Measurements from ENCODE around the gene PARVA. TPM values are rescaled to one million over a fixed set of nuclear protein-coding genes. Genes with fewer than 3 reads are reported as not detected.

PARVA gene
- polyA plus RNA-seq, 3 donors: not detected

DNA sequence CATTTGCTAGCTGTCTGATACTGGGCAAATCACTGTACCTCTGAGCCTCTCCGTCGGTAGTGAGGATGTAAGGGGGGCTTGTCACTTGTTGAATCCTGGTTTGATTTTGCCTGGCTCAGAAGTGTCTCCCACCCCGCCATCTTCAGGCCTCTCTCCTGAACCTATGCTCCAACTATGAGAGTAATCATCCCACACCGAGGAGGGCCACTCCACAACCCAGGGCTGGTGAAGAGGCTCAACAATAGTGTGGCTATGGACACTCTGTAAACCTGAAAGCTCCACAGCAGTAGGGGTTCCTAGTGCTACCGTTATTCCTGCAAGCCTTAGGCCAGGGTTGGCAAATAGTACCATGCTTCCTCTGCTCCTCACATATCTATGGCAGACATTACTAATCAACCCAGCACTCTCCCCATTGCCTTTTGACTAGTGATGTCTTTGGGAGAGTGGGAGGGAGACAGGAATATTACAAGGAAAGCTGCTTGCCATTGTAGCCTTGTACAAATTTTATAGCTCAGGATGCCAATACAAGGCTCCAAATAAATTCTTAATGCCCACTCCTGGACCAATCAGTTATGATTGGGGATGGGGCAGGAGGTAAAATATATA lies 162.8 kb downstream of the PARVA start:
- Histone ChIP-seq H3K36me3 (replicated peaks in 1 of 2; ENCODE audit: control insufficient read depth in 1 of 2, insufficient read depth in 2 of 2, low read length in 2 of 2) (no peaks in the 10 kb centered on the region), H2AFZ (ENCODE audit: insufficient read depth, low read depth, low read length, poor library complexity, severe bottlenecking) (no peak overlapping the region), H3K4me2 (replicated peaks; ENCODE audit: extremely low read depth, low read length, poor library complexity, severe bottlenecking) (no peak overlapping the region), H3K27me3 (ENCODE audit: control insufficient read depth in 2 of 2, insufficient read depth in 2 of 2, low read length in 2 of 2) (no peaks in the 10 kb centered on the region), H3K27ac (ENCODE audit: low read depth in 1 of 2, low read length in 2 of 2) (no peak overlapping the region), H4K20me1 (ENCODE audit: insufficient read depth, low read length) (no peaks in the 10 kb centered on the region), H3K4me3 (replicated peaks in 1 of 3; ENCODE audit: low read depth in 2 of 3, low read length in 3 of 3) (no peak overlapping the region), H3K79me2 (ENCODE audit: insufficient read depth, low read length) (no peaks in the 10 kb centered on the region), H3K9me3 (replicated peaks in 1 of 2; ENCODE audit: control insufficient read depth in 1 of 2, insufficient read depth in 1 of 2, low read length in 2 of 2) (no peaks in the 10 kb centered on the region), H3K4me1 (ENCODE audit: control insufficient read depth in 1 of 2, insufficient read depth in 2 of 2, low read length in 2 of 2) (no peaks in the 10 kb centered on the region), H3K9ac (ENCODE audit: insufficient read depth, low read length, poor library complexity, severe bottlenecking) (no peak overlapping the region)
- Mint-ChIP-seq H3K4me1 (no peaks in the 10 kb centered on the region), H3K27ac (no peak overlapping the region), H3K36me3 (no peaks in the 10 kb centered on the region), H3K4me3 (no peak overlapping the region), H3K9me3 (peaks cover 0 to 1% (median 0%) of the 10 kb centered on the region in 7 donors), H3K27me3 (ENCODE audit: low read depth in 3 of 3) (peaks cover 3 to 14% (median 7%) of the 10 kb centered on the region in 3 donors)
- TF ChIP-seq CTCF (IDR thresholded peaks at IDR 0.05): no peak
- intact Hi-C loops (cut with micrococcal nuclease): no loop called here
- no peak for DNase-seq
- WGBS (ENCODE audit: insufficient coverage): no CpG with 5 or more reads among the region's 5 CpGs

DNA sequence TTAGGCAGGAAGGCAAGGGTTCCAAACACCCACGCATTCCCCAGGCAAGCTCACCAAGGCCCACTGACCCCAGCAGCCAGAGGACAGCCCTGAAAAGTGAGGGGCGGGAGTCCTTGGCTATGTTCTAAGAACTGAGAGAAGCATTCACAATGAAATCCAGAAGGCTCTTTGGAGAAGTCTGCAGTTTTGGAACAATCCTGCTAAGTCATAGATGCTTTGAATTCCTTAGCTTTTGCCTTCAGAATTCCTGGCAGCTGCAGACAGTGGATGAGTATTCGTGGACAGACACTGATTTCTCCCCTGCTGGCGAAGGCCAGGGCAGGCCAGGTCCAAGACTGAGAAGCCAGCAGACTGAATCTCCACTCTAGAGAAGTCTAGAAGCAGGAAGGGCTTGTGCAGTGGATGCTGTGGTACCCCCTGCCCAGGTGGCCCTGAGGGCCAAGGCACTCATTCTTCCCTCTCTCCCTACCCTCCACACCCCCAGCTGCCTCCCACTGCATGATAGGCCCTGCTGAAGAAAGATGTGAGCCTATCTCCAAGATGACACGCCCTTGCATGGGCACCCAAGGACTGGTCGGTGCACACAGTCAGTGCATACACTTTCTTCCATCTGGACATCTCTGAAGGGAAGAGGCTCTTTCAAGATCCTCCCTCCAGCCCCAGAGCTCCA lies 163.7 kb downstream of the PARVA start:
- 94% methylated on average over 6 of the region's 6 CpGs for WGBS (ENCODE audit: insufficient coverage)
- Mint-ChIP-seq H3K4me3 (no peak overlapping the region), H3K27me3 (ENCODE audit: low read depth in 3 of 3) (peaks cover 2 to 6% (median 3%) of the 10 kb centered on the region in 3 donors), H3K4me1 (no peaks in the 10 kb centered on the region), H3K9me3 (no peaks in the 10 kb centered on the region), H3K27ac (no peak overlapping the region), H3K36me3 (no peaks in the 10 kb centered on the region)
- H3K9ac ChIP-seq (ENCODE audit: insufficient read depth, low read length, poor library complexity, severe bottlenecking): no peak overlapping the region
- no peaks in the 10 kb centered on the region for H3K79me2 ChIP-seq (ENCODE audit: insufficient read depth, low read length)
- no peak overlapping the region for H3K27ac ChIP-seq (ENCODE audit: low read depth in 1 of 2, low read length in 2 of 2)
- H3K4me2 ChIP-seq (replicated peaks; ENCODE audit: extremely low read depth, low read length, poor library complexity, severe bottlenecking): no peak overlapping the region
- no peaks in the 10 kb centered on the region for H3K27me3 ChIP-seq (ENCODE audit: control insufficient read depth in 2 of 2, insufficient read depth in 2 of 2, low read length in 2 of 2)
- H4K20me1 ChIP-seq (ENCODE audit: insufficient read depth, low read length): no peaks in the 10 kb centered on the region
- H3K4me3 ChIP-seq (replicated peaks in 1 of 3; ENCODE audit: low read depth in 2 of 3, low read length in 3 of 3): no peak overlapping the region
- no peaks in the 10 kb centered on the region for H3K36me3 ChIP-seq (replicated peaks in 1 of 2; ENCODE audit: control insufficient read depth in 1 of 2, insufficient read depth in 2 of 2, low read length in 2 of 2)
- no peak for DNase-seq
- intact Hi-C loops (cut with micrococcal nuclease): no loop called here
- TF ChIP-seq CTCF (IDR thresholded peaks at IDR 0.05): no peak
- H3K4me1 ChIP-seq (ENCODE audit: control insufficient read depth in 1 of 2, insufficient read depth in 2 of 2, low read length in 2 of 2): no peaks in the 10 kb centered on the region
- H3K9me3 ChIP-seq (replicated peaks in 1 of 2; ENCODE audit: control insufficient read depth in 1 of 2, insufficient read depth in 1 of 2, low read length in 2 of 2): no peaks in the 10 kb centered on the region
- no peak overlapping the region for H2AFZ ChIP-seq (ENCODE audit: insufficient read depth, low read depth, low read length, poor library complexity, severe bottlenecking)
